Body of pancreas (tissue), 4 donors: ENCODE data around the gene LDB2.

Experiments
- POLR2A ChIP-seq, 3 donors: fragments of 450-650 bp; IDR thresholded peaks; one replicate each; pipeline ENCODE4 v1.6.1; 2016; ENCODE audit warnings: antibody characterized with exemption in 3 of 3, mild to moderate bottlenecking in 2 of 3
- TF ChIP-seq, protein P1 (sequence below), 7 experiments: fragments of 450-650 bp in 4 of 7; fragments of 200-600 bp in 3 of 7; sonication (generic) in 3 of 7; IDR thresholded peaks; one replicate each; pipeline ENCODE4 v1.5.1; 2016 to 2019; ENCODE audit warnings: antibody characterized with exemption in 7 of 7

DNA sequence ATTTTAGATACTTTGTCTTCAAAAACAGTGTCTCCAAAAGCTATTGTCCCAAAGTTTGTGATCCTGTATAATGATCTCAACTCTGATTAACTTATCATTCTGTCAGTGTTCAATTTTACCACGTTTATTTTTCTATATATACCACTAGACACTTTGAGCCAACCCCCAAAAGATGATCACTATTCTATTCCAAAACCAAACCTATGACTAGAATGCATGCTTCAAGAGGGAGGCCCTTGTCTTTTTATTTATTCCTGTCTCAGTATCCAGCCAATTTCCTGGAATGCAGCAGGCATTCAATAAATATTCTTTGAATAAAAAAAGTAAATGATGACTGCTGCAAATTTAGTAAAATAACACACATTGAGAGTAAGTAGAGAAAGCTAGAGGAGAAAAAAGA is 275.6 kb downstream of the LDB2 start:
- TF ChIP-seq, protein P1, sequence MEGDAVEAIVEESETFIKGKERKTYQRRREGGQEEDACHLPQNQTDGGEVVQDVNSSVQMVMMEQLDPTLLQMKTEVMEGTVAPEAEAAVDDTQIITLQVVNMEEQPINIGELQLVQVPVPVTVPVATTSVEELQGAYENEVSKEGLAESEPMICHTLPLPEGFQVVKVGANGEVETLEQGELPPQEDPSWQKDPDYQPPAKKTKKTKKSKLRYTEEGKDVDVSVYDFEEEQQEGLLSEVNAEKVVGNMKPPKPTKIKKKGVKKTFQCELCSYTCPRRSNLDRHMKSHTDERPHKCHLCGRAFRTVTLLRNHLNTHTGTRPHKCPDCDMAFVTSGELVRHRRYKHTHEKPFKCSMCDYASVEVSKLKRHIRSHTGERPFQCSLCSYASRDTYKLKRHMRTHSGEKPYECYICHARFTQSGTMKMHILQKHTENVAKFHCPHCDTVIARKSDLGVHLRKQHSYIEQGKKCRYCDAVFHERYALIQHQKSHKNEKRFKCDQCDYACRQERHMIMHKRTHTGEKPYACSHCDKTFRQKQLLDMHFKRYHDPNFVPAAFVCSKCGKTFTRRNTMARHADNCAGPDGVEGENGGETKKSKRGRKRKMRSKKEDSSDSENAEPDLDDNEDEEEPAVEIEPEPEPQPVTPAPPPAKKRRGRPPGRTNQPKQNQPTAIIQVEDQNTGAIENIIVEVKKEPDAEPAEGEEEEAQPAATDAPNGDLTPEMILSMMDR (IDR thresholded peaks at IDR 0.05), result no peak
- TF ChIP-seq POLR2A (IDR thresholded peaks at IDR 0.05), result no peak
